CD4-positive, alpha-beta T cell treated with Interleukin-15 for 4 hours (primary cell): ENCODE measurements around the gene CYGB.

Experiments used
- DNase-seq: peaks from one replicate; pipeline ENCODE4 v3.0.0-alpha.2; 2020; ENCODE audit warnings: low spot score

CYGB gene

DNA sequence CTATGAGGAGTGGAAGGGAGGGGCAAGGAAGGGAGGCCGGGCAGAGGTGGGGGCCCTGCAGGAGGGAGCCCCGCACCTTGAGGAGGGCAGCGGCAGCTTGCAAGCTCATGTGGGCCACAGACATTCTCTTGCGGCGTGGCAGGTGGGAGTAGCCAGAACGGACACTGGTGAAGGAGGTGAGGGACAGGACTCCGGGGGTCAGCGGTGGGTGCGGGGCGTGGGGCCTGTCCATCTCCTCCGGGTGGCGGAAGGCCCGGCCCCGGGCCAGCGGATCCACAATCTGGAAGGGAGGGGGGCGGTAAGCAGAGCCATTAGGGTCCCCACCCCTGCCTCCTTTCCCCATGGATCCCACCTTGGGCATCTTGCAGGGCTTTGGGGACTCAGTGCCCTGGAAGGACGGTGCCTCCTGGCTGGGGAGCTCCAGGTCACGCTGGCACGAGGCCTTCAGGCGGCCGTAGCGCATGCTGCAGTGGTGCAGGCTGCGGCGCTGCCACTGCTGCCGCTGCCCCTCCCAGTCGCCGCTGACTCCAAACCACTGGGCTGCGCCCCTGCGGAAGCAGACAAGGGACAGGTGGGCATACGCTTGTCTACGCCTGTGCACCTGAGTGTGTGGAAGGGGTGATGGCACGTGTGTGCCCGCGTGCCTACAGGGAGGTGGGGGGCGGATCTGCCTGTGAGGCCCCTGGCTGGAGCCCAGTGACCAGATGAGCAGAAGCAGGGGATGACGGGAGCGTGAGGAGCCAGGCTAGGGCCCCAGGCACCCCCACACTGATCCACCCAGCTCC is 58.6 kb downstream of the CYGB start:
- no peak for DNase-seq

- no peak for DNase-seq
These were observed 59.4 kb downstream of the CYGB start for GRCh38 chr17:76478097-76478496.

GRCh38 chr17:76477576-76477975 is 59.9 kb downstream of the CYGB start:
- DNase-seq: no peak
